Spleen (tissue), 11 donors: ENCODE measurements around the gene CENPP. TPM values are rescaled to one million over a fixed set of nuclear protein-coding genes. Genes with fewer than 3 reads are reported as not detected.
A peak's percentile ranks its signal among the peaks of the same experiment; 100 is the strongest.

Source experiments
- DNase-seq: peaks from one replicate; pipeline ENCODE4 v3.0.0-alpha.2; 2020
- H3K27ac ChIP-seq, 8 donors: fragments of 200-600 bp; sonication (generic) in 7 of 8; 1 replicate in 4 of 8; 2 replicates in 4 of 8; pipeline versions ENCODE4 v1.5.0 to v1.8.0; 2016 to 2021; ENCODE audit warnings: inconsistent platforms in 4 of 8, mild to moderate bottlenecking in 4 of 8, moderate library complexity in 1 of 8
- H3K27me3 ChIP-seq, 7 donors: fragments of 200-600 bp; sonication (generic) in 6 of 7; replicated peaks in 1 of 7; 1 replicate in 4 of 7; 2 replicates in 3 of 7; pipeline versions ENCODE4 v1.5.0 to v1.8.0; 2016 to 2021; ENCODE audit warnings: inconsistent platforms in 3 of 7, mild to moderate bottlenecking in 1 of 7
- H3K36me3 ChIP-seq, 6 donors: fragments of 200-600 bp; sonication (generic) in 5 of 6; 1 replicate in 4 of 6; 2 replicates in 2 of 6; pipeline versions ENCODE4 v1.5.0 to v1.8.0; 2016 to 2021; ENCODE audit warnings: inconsistent platforms in 2 of 6
- H3K4me1 ChIP-seq, 6 donors: fragments of 200-600 bp; sonication (generic) in 5 of 6; 1 replicate in 3 of 6; 2 replicates in 3 of 6; pipeline versions ENCODE4 v1.5.0 to v1.8.0; 2016 to 2021; ENCODE audit warnings: inconsistent platforms in 3 of 6
- H3K4me3 ChIP-seq, 8 donors: fragments of 200-600 bp; sonication (generic) in 7 of 8; 1 replicate in 4 of 8; 2 replicates in 4 of 8; pipeline versions ENCODE4 v1.5.0 to v1.8.0; 2016 to 2021; ENCODE audit warnings: inconsistent platforms in 4 of 8, mild to moderate bottlenecking in 4 of 8, moderate library complexity in 2 of 8
- H3K9me3 ChIP-seq, 8 donors: fragments of 200-600 bp; sonication (generic) in 7 of 8; 1 replicate in 4 of 8; 2 replicates in 4 of 8; pipeline versions ENCODE4 v1.5.0 to v1.8.0; 2016 to 2021; ENCODE audit warnings: inconsistent platforms in 4 of 8
- POLR2A ChIP-seq, 3 donors: fragments of 450-650 bp; IDR thresholded peaks; one replicate each; pipeline ENCODE4 v1.5.1; 2017; ENCODE audit warnings: antibody characterized with exemption in 3 of 3, mild to moderate bottlenecking in 1 of 3
- POLR2AphosphoS5 ChIP-seq, 3 donors: sonication (generic); formaldehyde crosslinking; IDR thresholded peaks; one replicate each; pipeline ENCODE4 v1.5.1; 2017; ENCODE audit warnings: antibody characterized with exemption in 3 of 3
- WGBS, 5 donors: extraction: QIAGEN DNeasy Blood & Tissue Kit in 3 of 5; methylation state at CpG; one replicate each; pipeline versions ENCODE4 v1.1.5 to v1.1.7; 2013 to 2018; 5-methylcytosine and 5-hydroxymethylcytosine counted together
- intact Hi-C: fragments of 100-400 bp; cut with DNase I; formaldehyde crosslinking; loops from one replicate; pipeline ENCODE4 v1.15.0; 2023; ENCODE audit warnings: low total_unique reads
- polyA plus RNA-seq, 3 donors: library from polyadenylated mRNA; stranded (reverse); fragments of 200-250 nt; gene quantifications; one replicate each; pipeline ENCODE4 v1.2.1, GENCODE V29; 2013
- total RNA-seq, 7 donors: library from RNA; depleted of rRNA in 3 of 7; stranded (reverse); fragments of >200 nt in 3 of 7; fragmentation: NEBNext Ultra II Directional in 4 of 7; extraction: Animal tissue kit (Norgen Biotek cat#: 25700) in 4 of 7; gene quantifications; one replicate each; pipeline versions ENCODE4 v1.1.0 to v1.2.1, GENCODE V29; 2016 to 2021
- TF ChIP-seq, protein P1 (sequence below), 11 experiments: fragments of 200-600 bp in 7 of 11; fragments of 450-650 bp in 4 of 11; sonication (generic) in 4 of 11; IDR thresholded peaks in 8 of 11; conservative IDR thresholded peaks in 3 of 11; 1 replicate in 7 of 11; 2 replicates in 4 of 11; pipeline versions ENCODE4 v1.4.0 to v1.8.0; 2016 to 2021; ENCODE audit warnings: antibody characterized with exemption in 11 of 11, inconsistent platforms in 4 of 11, mild to moderate bottlenecking in 1 of 11
- donor health status: healthy with polysubstance abuse.
- donor health status: DM: no; HTN: no; CAD: no; lungs with moderate emphysema.
- donor health status: DM: no; HTN: no; CAD: no.
- donor health status: Bipolar disorder and iron deficiency.
- donor health status: healthy.
- donor health status: DM: no; HTN: no; CAD: no.
- donor health status: DM: yes; HTN: yes; CAD: no.

CENPP gene
- total and polyA plus RNA-seq, 10 donors: 1.7 to 15.8 (median 6.2) TPM

GRCh38 chr9:92663951-92664350 lies 338.2 kb downstream of the CENPP start:
- Histone ChIP-seq H3K9me3 (no peaks in the 10 kb centered on the region), H3K36me3 (peaks cover 0 to 56% (median 10%) of the 10 kb centered on the region in 6 donors), H3K4me3 (no peak overlapping the region), H3K27me3 (no peaks in the 10 kb centered on the region), H3K27ac (peak overlapping the region in 4 of 8 donors; percentile 31 to 78 (median 54)), H3K4me1 (peaks cover 13 to 74% (median 38%) of the 10 kb centered on the region in 6 donors)
- DNase-seq: peak; percentile 59
- intact Hi-C loops: no loop called here
- 87 to 94% (median 92%) methylated on average over 9 to 10 of the region's 10 CpGs for WGBS, 5 donors
- TF ChIP-seq, protein P1, sequence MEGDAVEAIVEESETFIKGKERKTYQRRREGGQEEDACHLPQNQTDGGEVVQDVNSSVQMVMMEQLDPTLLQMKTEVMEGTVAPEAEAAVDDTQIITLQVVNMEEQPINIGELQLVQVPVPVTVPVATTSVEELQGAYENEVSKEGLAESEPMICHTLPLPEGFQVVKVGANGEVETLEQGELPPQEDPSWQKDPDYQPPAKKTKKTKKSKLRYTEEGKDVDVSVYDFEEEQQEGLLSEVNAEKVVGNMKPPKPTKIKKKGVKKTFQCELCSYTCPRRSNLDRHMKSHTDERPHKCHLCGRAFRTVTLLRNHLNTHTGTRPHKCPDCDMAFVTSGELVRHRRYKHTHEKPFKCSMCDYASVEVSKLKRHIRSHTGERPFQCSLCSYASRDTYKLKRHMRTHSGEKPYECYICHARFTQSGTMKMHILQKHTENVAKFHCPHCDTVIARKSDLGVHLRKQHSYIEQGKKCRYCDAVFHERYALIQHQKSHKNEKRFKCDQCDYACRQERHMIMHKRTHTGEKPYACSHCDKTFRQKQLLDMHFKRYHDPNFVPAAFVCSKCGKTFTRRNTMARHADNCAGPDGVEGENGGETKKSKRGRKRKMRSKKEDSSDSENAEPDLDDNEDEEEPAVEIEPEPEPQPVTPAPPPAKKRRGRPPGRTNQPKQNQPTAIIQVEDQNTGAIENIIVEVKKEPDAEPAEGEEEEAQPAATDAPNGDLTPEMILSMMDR (IDR thresholded peaks at IDR 0.05 in 8 of 11, conservative IDR thresholded peaks at IDR 0.05 in 3 of 11): no peak
- TF ChIP-seq POLR2A (IDR thresholded peaks at IDR 0.05) (no peak), POLR2AphosphoS5 (IDR thresholded peaks at IDR 0.05) (no peak)

- H3K27me3 ChIP-seq: no peaks in the 10 kb centered on the region
- no peaks in the 10 kb centered on the region for H3K9me3 ChIP-seq
- 70 to 76% (median 74%) methylated on average over 10 to 13 of the region's 13 CpGs for WGBS, 5 donors
- no peak overlapping the region for H3K4me3 ChIP-seq
- no peak for TF ChIP-seq POLR2A (IDR thresholded peaks at IDR 0.05)
- TF ChIP-seq POLR2AphosphoS5 (IDR thresholded peaks at IDR 0.05): peak in 2 of 3 donors; percentile 7 to 8
- H3K27ac ChIP-seq: peak overlapping the region in 5 of 8 donors; percentile 2 to 78 (median 50)
- peaks cover 0 to 56% (median 10%) of the 10 kb centered on the region in 6 donors for H3K36me3 ChIP-seq
- H3K4me1 ChIP-seq: peaks cover 13 to 80% (median 42%) of the 10 kb centered on the region in 6 donors
- DNase-seq: peak; percentile 74
- intact Hi-C loops: no loop called here
Measured at GRCh38 chr9:92664394-92665152, 338.8 kb downstream of the CENPP start.

DNA sequence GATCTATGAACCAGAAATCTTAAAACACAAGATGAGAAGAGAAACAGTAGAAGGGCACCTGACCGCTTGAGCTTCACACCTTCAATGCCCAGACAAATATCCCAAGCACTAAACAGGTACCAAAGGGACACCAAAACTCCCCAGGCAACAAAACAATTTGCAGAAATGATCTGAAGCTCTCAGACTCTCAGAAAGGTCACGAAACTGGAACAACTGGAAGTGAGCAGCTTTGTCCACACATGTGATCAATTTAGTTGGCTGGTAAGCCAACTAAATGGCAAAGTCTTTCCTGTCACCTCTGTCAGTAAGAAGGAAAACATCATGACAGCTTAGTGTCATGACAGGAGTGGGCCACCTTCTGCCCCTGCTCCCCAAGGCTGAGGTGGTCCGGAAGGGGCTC lies 340.1 kb downstream of the CENPP start:
- Histone ChIP-seq H3K36me3 (peaks cover 0 to 56% (median 10%) of the 10 kb centered on the region in 6 donors), H3K27me3 (no peaks in the 10 kb centered on the region), H3K4me3 (no peak overlapping the region), H3K27ac (no peak overlapping the region), H3K4me1 (peaks cover 13 to 80% (median 48%) of the 10 kb centered on the region in 6 donors), H3K9me3 (no peaks in the 10 kb centered on the region)
- WGBS, 5 donors: 86 to 93% (median 92%) methylated on average over 3 of the region's 3 CpGs
- intact Hi-C loops: no loop called here
- DNase-seq: no peak
- TF ChIP-seq, protein P1 (IDR thresholded peaks at IDR 0.05 in 8 of 11, conservative IDR thresholded peaks at IDR 0.05 in 3 of 11): no peak
- TF ChIP-seq POLR2AphosphoS5 (IDR thresholded peaks at IDR 0.05): no peak
- TF ChIP-seq POLR2A (IDR thresholded peaks at IDR 0.05): no peak

DNA sequence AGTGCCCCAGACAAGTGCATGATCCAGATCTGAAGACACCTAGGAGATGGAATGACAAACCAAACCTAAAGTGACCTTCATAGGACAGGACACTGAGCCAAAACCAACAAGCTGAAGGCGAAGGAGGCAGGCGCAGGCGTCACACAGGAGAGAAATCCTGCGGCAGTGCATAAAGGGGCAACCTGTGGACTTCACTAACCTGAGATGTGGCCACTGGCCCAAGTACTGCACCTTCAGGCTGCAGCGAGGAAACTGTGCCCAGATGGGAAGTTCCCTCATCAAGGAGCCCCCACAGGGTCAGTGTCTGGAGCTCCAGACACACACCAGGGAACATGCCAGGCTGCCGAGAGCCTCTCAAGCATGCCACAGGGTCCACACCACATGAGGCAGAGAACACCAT lies 340.5 kb downstream of the CENPP start:
- Histone ChIP-seq H3K27ac (no peak overlapping the region), H3K27me3 (no peaks in the 10 kb centered on the region), H3K36me3 (peaks cover 0 to 54% (median 10%) of the 10 kb centered on the region in 6 donors), H3K9me3 (no peaks in the 10 kb centered on the region), H3K4me3 (no peak overlapping the region), H3K4me1 (peaks cover 16 to 80% (median 50%) of the 10 kb centered on the region in 6 donors)
- WGBS, 5 donors: 92 to 97% (median 94%) methylated on average over 4 to 6 of the region's 6 CpGs
- peak; percentile 56 for DNase-seq
- TF ChIP-seq, protein P1 (IDR thresholded peaks at IDR 0.05 in 8 of 11, conservative IDR thresholded peaks at IDR 0.05 in 3 of 11): no peak
- TF ChIP-seq POLR2A (IDR thresholded peaks at IDR 0.05): no peak
- no peak for TF ChIP-seq POLR2AphosphoS5 (IDR thresholded peaks at IDR 0.05)
- intact Hi-C loops: no loop called here
